ENCODE results near the gene SLPI.

Gene SLPI

GRCh38 chr20:45269754-45270270, 15.4 kb upstream of the SLPI start:
- DNase-seq: peak; percentile 65

- DNase-seq: no peak
Measured at GRCh38 chr20:45269056-45269455, 14.7 kb upstream of the SLPI start.

DNA sequence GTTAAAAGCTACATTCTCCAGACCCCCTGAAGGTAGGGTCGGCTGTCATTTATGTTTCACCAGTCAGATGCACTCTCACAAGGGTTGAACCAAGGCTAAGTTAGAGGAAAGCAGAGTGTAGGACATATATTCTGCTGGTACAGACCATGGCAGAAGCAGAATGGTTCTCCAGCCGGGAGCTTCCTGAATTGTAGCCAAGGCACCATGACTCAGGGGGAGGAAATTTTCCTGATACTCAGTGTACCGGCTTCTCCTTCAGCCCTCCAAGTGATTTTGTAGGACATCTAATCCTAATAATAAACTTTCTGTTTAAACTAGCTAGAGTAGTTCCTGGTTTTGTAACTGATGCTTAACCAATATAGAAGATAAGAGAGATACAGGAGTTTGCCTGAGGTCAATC, 14.2 kb upstream of the SLPI start:
- DNase-seq: no peak

GRCh38 chr20:45266977-45267376, 12.6 kb upstream of the SLPI start:
- DNase-seq: no peak

- DNase-seq: no peak
Measured at GRCh38 chr20:45263556-45264266, 9.3 kb upstream of the SLPI start.

GRCh38 chr20:45258664-45259063, 4.3 kb upstream of the SLPI start:
- DNase-seq: no peak

- DNase-seq: no peak
Measured at GRCh38 chr20:45258259-45258658, 3.9 kb upstream of the SLPI start.

GRCh38 chr20:45257711-45258110, 3.3 kb upstream of the SLPI start:
- DNase-seq: no peak

DNA sequence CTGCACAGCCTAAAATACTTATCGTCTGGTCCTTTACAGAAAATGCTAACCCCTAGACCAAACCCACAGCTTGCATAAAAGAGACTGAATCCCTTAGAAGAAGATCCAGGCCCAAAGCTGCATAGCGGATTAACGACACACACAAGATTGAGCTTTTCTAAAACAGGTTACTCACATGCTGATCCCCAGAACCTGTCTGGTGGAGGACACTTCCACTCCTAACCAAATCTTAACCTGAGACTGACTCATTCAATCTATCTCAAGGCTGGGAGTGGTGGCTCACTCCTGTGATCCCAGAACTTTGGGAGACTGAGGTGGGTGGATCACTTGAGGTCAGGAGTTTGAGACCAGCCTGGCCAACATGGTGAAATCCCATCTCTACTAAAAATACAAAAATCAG, 2.8 kb upstream of the SLPI start:
- no peak for DNase-seq

- no peak for DNase-seq
Measured at GRCh38 chr20:45253261-45253660, 1.1 kb downstream of the SLPI start.

DNA sequence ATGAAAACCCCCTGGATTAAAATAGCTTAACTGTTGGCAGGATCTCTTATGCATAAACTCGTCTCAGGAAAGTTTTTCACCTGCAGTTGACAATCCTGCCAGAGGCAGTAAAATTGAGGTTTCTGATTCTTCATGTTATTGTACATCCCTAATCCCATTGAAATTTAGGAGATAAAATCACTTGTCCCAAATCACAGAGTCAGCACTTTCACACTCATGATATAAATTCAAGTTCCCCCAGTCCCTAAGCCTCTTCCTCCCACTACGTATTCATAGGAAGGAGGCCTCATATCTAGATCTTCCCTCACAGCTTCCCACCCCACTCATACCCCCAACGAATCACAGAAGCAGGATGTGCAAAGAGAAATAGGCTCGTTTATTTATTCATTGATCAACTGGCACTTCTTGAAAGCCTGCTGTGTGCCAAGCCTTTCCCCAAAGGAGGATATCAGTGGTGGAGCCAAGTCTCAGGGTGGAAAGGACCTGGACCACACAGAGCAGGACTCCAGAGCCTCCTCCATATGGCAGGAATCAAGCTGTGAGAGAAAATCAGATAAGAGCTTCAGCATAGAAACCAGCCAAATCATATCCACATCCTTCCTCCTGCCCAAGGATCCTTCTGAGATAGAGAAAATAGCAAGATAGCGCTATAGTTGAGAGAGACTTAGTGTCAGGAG, 2.3 kb downstream of the SLPI start:
- peak; percentile 46 for DNase-seq

GRCh38 chr20:45248609-45249008, 5.8 kb downstream of the SLPI start:
- no peak for DNase-seq

DNA sequence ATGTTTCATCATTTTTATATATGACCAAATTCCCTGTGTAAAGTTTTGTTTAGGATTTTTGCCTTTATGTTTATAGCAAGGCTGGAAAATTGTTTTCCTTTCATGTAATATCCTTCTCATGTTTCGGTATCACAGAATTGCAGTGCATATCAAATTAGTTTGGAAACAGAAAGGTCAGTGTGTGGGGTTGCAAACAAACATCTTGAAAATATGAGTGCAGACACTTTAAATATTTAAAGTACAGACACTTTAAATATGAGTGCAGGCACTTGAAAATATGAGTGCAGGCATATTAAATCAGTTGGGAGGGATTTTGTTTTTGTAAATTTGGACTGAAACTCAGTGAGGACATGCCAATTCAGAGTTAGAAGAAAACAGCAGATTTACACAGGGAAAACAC, 6.5 kb downstream of the SLPI start:
- DNase-seq: no peak

GRCh38 chr20:45246109-45246508, 8.3 kb downstream of the SLPI start:
- DNase-seq: no peak

DNA sequence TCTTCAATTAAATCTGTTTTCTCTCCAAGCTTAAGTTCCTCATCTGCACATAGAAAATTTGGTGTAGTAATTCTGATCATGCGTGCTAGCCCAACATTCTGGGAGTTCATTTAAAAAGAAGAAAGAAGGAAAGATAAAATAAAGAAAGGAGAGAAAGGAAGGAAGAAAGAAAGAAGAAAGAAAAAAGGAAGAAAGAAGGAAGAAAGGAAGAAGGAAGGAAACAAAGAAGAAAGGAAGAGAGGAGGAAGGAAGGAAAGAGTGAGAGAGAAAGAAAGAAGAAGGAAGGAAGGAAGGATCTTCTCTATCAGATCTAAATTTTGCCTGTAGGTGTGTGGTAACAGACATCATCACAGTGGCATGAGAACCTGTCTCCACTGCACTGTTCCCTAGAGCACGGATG, 16.2 kb downstream of the SLPI start:
- DNase-seq: no peak

DNA sequence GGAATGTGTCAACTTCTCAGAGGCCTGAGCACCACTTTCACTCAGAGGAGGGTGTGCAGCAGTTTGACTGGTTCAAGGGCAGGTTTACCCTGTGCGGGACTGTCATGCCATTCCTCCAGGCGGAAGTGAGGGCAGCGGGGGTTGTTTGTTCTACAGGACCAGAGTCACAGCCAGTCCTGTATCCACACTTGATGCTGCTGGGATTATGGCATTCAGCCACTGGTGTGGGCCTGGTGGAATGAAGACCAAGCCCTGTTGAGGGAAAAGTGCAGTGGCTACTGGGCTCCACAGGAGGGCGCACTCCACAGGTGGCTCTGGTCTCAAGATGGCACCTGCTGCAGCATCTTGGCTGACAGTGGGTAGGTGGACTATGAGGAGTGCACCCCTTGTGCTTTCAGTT, 18.4 kb downstream of the SLPI start:
- no peak for DNase-seq

GRCh38 chr20:45230631-45231030, 23.7 kb downstream of the SLPI start:
- DNase-seq: no peak

DNA sequence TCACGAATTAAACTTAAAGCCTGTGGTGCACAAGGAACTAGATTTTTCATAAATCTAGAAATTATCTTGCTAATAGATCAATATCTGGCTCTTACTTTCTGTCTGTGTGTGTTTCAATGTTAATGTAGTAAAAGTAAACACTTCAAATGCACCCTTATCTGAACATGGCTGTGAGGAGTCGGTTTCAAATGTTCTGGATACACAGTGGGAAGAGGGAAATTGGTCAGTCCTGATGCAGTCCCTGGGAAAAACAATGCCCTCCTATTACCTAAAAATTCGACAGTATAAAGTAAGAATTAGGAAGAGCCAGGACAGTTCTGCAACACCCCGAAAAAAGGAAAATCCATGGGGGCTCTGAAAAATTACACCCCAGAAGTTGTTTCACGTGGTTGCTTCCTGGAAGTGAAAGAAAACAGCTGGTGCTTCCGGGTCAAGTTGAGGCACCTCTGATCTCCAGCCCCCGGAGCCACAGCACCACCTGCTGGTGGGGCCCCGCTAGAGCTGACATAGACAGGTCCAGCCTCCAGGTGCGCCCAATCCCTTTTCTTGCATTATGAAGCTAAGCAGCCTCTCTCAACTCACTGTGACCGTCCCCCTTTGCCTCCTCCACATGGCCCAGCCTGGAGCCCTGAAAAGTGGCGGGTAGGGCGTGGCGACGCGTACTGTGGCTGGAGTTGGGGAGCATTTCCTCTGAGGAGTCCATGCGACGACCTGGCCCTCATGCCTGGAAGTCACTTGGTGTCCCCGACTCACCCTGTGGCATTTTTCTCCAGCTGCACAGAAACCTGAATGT, 24.9 kb downstream of the SLPI start:
- DNase-seq: no peak

DNA sequence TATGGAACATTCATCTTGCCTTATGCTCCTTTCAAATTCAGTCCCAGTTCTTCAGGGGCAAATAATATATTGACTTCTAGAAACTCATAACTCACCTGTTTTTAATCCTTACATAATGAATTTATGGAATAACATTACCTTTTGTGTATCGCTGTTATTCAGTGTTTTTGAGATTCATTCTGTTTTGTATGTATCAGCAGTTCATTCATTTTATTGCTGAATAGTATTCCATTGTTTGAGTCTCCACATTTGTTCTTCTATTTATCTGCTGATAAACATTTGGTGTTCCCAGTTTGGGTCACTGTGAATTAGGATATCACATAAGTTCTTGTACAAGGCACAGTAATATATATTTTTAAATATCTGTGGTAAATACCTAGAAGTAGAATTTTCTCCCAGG, 28.1 kb downstream of the SLPI start:
- DNase-seq: no peak

- no peak for DNase-seq
Measured at GRCh38 chr20:45223136-45223535, 31.2 kb downstream of the SLPI start.

DNA sequence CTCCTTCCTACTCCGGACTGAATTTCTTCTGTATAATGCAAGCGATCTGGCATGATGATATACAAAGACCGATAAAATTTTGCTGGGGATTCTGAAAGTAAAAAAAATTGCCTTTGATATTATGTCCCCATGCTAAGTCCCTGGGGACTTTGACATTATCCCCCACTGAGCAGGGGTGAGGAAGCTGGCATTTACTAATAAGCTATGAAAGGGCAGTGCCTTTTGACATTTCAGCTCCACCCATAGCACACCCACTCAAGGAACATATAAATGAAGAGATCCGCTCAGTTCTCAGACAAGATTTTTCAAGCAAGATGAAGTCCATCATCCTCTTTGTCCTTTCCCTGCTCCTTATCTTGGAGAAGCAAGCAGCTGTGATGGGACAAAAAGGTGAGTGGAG, 33.3 kb downstream of the SLPI start, which contains the start of gene SEMG2:
TSS of gene SEMG2 (plus strand) at position 298 of the 400 bp plus-strand sequence. CDS start at position 315, 17 bp downstream.
- DNase-seq: no peak

DNA sequence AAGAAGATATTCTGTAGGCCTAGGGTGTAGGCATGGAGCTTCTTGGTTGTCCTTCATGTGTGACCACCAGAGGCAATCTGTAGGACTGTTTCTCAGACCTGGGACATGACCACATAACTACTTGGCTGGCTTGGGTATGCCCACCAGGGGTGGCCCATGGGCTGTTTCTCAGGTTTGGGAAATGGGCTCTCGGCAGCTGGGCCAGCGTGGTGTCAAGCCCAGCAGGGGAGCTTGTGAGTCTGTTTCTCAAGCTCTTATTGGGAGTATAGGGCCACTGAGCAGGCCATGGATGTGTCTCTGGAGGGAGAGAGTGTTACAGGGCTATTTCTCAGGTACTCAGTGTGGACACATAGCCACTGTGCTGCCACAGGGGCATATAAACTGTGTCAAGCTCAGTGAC, 35.7 kb downstream of the SLPI start:
- DNase-seq: no peak

DNA sequence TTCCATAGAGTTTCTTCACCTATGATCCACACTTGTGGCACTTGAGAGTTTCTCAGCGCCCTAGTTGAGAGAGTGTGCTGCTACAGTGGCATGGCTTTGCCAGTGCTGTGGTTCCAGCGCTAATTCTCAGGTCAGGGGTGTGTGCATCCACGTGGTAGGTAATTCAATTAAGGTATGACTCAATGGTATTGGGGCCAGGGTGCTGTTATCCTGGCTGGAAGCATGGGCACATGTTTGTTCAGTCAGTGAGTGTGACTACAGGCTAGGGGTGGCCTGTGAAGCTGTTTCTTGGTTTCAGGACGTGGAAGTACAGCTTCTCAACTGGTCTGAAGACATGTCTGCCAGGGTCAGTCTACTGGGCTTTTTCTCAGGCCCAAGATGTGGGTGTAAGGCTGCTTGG, 36.2 kb downstream of the SLPI start:
- DNase-seq: no peak

DNA sequence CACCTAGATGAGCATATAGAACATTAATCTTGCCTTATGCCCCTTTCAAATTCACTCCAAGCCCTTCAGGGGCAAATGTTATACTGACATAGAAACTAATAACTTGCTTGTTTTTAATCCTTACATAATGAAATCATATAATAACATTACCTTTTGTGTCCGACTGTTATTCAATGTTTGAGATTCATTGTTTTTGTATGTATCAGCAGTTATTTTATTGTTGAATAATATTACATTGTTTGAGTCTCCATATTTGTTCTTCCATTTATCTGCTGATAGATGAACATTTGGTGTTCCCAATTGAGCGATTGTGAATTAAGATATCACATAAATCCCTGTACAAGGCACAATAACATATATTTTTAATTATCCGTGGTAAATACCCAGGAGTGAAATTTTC, 41.5 kb downstream of the SLPI start:
- no peak for DNase-seq
